Activated T-helper 1 cell treated with anti-CD3 and anti-CD28 coated beads, Interleukin-12 subunit alpha, Interleukin-12 subunit beta, Interleukin-2, Interleukin-4 antibody, amounts not matched to agents 30 ng/mL and 10 ng/mL and 1 ng/mL, durations not matched to agents 14 hours and 24 hours and 36 hours (primary cell): Measurements from ENCODE around the gene RPL35. TPM values are rescaled to one million over a fixed set of nuclear protein-coding genes. Genes with fewer than 3 reads are reported as not detected.

Experiments used
- DNase-seq: peaks from one replicate; pipeline ENCODE4 v3.0.0; 2021; ENCODE audit warnings: low spot score
- H3K27ac Mint-ChIP-seq: one replicate; pipeline ENCODE4 v1.8.0; 2021; ENCODE audit warnings: mild to moderate bottlenecking, mixed read lengths
- H3K27me3 Mint-ChIP-seq: one replicate; pipeline ENCODE4 v1.8.0; 2022; ENCODE audit warnings: mild to moderate bottlenecking, moderate library complexity, mixed read lengths; ENCODE audit not compliant: insufficient read depth
- H3K36me3 Mint-ChIP-seq: one replicate; pipeline ENCODE4 v1.8.0; 2021; ENCODE audit warnings: low read depth, mixed read lengths
- H3K4me1 Mint-ChIP-seq: one replicate; pipeline ENCODE4 v1.8.0; 2021; ENCODE audit warnings: low read depth, mixed read lengths
- H3K4me3 Mint-ChIP-seq: one replicate; pipeline ENCODE4 v1.8.0; 2021; ENCODE audit warnings: mild to moderate bottlenecking, moderate library complexity, mixed read lengths
- H3K9me3 Mint-ChIP-seq: one replicate; pipeline ENCODE4 v1.8.0; 2021; ENCODE audit warnings: mixed read lengths
- intact Hi-C: fragments of 100-400 bp; cut with micrococcal nuclease; formaldehyde crosslinking; loops from one replicate; pipeline ENCODE4 v1.15.1; 2024
- total RNA-seq: library from RNA; stranded (reverse); gene quantifications from 2 replicates; pipeline ENCODE4 v1.2.3, GENCODE V29; 2022

Gene RPL35
- total RNA-seq, 1 donor from 2014 or later: 1,750 TPM

- intact Hi-C loops: no loop called here
- H3K27ac Mint-ChIP-seq: no peak overlapping the region
Observed at GRCh38 chr9:124815601-124816000, 46.2 kb downstream of the RPL35 start.

DNA sequence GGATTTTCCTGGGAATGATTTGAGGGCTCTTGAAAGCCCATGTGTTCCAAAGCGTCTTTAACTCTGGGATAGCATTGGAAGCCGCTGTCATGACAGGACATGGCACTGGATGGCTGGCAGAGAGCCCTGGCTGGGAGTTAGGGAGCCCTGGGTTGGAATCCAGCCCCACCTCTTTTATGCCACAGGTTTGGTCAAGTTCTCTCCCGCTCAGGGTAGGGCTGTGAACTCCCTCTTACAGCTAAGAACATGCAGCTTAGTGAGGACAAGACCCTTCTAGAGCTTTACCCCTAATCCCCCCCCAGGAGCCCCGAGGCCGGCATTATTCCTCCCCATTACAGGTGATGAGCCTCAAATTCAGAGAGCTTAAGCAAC lies 47.6 kb downstream of the RPL35 start:
- DNase-seq: no peak
- intact Hi-C loops: no loop called here

More at GRCh38 chr9:124815601-124816000, 46.2 kb downstream of the RPL35 start:
- Mint-ChIP-seq H3K4me3 (no peak overlapping the region), H3K9me3 (no peaks in the 10 kb centered on the region), H3K36me3 (no peaks in the 10 kb centered on the region), H3K4me1 (peaks cover 10% of the 10 kb centered on the region), H3K27me3 (peaks cover 6% of the 10 kb centered on the region)
- no peak for DNase-seq

GRCh38 chr9:124813501-124814163 lies 48.1 kb downstream of the RPL35 start:
- intact Hi-C loops: no loop called here
- Mint-ChIP-seq H3K27ac (no peak overlapping the region), H3K9me3 (no peaks in the 10 kb centered on the region), H3K4me3 (no peak overlapping the region), H3K27me3 (peaks cover 6% of the 10 kb centered on the region), H3K36me3 (no peaks in the 10 kb centered on the region), H3K4me1 (peaks cover 8% of the 10 kb centered on the region)
- DNase-seq: no peak

More for the DNA sequence above, 47.6 kb downstream of the RPL35 start:
- no peaks in the 10 kb centered on the region for H3K9me3 Mint-ChIP-seq
- H3K36me3 Mint-ChIP-seq: no peaks in the 10 kb centered on the region
- H3K27ac Mint-ChIP-seq: no peak overlapping the region
- peaks cover 10% of the 10 kb centered on the region for H3K4me1 Mint-ChIP-seq
- no peak overlapping the region for H3K4me3 Mint-ChIP-seq
- H3K27me3 Mint-ChIP-seq: peaks cover 6% of the 10 kb centered on the region

DNA sequence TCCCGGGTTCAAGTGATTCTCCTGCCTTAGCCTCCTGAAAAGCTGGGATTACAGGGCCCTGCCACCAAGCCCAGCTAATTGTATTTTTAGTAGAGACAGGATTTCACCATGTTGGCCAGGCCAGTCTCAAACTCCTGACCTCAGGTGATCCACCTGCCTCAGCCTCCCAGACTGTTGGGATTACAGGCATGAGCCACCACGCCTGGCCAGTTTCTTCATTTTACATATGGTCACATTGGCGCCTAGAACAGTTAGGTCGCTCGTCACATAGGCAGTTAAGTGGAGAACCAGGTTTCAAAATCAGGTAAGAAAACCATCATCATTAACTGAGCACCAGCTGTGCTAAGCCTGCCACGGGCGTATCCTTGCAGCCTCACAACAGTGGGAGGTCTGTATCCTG lies 48.7 kb downstream of the RPL35 start:
- Mint-ChIP-seq H3K4me3 (no peak overlapping the region), H3K27me3 (peaks cover 6% of the 10 kb centered on the region), H3K27ac (no peak overlapping the region), H3K36me3 (no peaks in the 10 kb centered on the region), H3K4me1 (peaks cover 2% of the 10 kb centered on the region), H3K9me3 (no peaks in the 10 kb centered on the region)
- no peak for DNase-seq
- intact Hi-C loops: no loop called here

DNA sequence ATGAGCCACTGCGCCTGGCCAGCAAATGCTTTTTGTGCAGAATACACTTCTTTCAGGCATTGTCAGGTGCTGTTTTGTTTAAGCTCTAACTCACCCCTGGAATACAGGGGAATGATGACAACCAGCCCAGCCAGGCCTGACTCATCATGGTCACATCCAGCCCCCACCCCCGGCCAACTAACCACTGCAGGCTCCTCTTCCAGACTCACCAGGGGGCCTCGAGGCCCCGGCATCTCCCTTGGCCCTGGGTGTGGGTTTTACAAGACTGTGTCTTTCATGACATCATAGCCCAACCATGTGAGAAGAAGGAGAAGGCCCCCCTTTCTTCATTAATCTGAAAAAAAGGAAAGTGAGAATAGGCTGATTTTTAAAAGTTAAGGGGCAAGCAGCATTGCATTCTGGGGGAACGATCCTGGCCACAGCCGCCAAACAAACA lies 49.3 kb downstream of the RPL35 start:
- no peaks in the 10 kb centered on the region for H3K4me1 Mint-ChIP-seq
- peaks cover 6% of the 10 kb centered on the region for H3K27me3 Mint-ChIP-seq
- intact Hi-C loops: no loop called here
- no peak overlapping the region for H3K4me3 Mint-ChIP-seq
- no peaks in the 10 kb centered on the region for H3K9me3 Mint-ChIP-seq
- no peaks in the 10 kb centered on the region for H3K36me3 Mint-ChIP-seq
- no peak overlapping the region for H3K27ac Mint-ChIP-seq
- no peak for DNase-seq

- Mint-ChIP-seq H3K27me3 (peaks cover 2% of the 10 kb centered on the region), H3K36me3 (no peaks in the 10 kb centered on the region), H3K4me1 (no peaks in the 10 kb centered on the region), H3K9me3 (no peaks in the 10 kb centered on the region), H3K27ac (no peak overlapping the region), H3K4me3 (no peak overlapping the region)
- intact Hi-C loops: no loop called here
- DNase-seq: no peak
Observed at GRCh38 chr9:124810663-124811355, 50.9 kb downstream of the RPL35 start.

DNA sequence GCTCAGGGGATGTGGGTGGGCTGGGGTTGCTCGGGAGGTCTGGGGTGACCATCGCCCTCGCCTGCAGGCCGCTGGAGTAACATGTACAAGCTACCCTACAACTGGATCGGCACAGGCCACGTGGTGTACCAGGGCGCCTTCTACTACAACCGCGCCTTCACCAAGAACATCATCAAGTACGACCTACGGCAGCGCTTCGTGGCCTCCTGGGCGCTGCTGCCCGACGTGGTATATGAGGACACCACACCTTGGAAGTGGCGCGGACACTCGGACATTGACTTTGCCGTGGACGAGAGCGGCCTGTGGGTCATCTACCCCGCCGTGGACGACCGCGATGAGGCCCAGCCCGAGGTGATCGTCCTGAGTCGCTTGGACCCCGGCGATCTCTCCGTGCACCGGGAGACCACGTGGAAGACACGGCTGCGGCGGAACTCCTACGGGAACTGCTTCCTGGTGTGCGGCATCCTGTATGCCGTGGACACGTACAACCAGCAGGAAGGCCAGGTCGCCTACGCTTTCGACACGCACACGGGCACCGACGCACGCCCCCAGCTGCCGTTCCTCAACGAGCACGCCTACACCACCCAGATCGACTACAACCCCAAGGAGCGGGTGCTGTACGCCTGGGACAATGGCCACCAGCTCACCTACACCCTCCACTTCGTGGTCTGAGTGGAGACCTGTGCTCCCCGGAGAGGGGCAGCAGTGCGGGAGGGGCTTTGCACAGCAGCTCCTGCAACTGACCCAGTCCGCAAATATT lies 51.8 kb downstream of the RPL35 start:
- no peaks in the 10 kb centered on the region for H3K4me1 Mint-ChIP-seq

DNA sequence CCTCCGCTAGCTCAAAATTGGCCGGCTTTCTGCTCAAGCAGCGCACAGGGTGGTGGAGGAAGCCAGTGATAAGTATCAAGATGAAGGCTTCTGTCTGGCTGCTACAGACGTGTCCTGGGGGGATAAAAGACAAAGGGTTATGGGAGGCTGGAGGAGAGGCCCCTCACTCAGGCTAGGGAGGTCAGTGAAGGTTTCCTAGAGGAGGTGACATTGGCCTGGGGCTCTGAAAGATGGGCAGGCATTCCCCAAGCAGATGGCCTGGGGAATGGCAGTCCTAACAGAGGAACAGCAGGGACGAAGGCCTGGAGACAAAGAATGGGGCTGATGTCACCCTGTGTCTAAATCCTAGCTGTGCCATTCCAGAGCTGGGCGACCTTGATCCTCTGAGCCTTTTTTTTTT lies 52.5 kb downstream of the RPL35 start:
- H3K4me1 Mint-ChIP-seq: no peaks in the 10 kb centered on the region
- no peak for DNase-seq
- H3K27ac Mint-ChIP-seq: no peak overlapping the region
- intact Hi-C loops: no loop called here
- no peak overlapping the region for H3K4me3 Mint-ChIP-seq
- no peaks in the 10 kb centered on the region for H3K9me3 Mint-ChIP-seq
- no peaks in the 10 kb centered on the region for H3K36me3 Mint-ChIP-seq
- H3K27me3 Mint-ChIP-seq: peaks cover 7% of the 10 kb centered on the region

More for the DNA sequence above, 51.8 kb downstream of the RPL35 start:
- intact Hi-C loops: no loop called here
- Mint-ChIP-seq H3K27me3 (peaks cover 5% of the 10 kb centered on the region), H3K4me3 (no peak overlapping the region), H3K27ac (no peak overlapping the region), H3K36me3 (no peaks in the 10 kb centered on the region), H3K9me3 (no peaks in the 10 kb centered on the region)
- DNase-seq: no peak

DNA sequence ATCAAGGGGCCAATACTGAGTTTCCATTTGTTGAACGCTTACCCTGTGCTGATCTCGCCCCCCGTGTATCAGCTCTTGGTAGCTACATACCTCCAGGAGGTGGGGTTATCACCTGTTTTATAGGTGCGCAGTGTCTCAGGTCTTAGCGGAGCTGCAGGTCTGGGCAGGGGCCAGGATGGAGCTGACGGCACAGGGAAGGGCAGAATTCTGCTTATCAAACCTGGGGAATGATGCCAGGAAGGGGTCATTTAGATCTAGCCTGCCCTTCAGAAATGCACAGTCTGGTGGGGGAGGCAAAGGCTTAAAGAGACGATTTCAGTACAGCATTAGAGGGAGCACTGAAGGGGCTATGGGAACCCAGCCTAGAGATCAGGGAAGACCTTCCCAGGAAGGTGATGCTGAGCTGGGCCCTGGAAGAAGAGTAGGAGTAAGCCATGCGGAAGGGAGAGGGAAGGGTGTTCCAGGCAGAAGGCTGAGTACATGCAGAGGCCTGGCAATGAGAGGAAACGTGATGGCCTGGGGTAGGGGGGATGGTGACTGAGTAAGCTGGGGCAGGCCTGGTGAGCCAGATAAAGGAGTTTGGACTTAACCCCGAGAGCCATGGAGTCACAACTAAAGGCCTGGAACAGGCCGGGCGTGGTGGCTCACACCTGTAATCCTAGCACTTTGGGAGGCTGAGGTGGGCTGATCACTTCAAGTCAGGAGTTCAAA lies 53.4 kb downstream of the RPL35 start:
- no peak for DNase-seq
- no peak overlapping the region for H3K4me3 Mint-ChIP-seq
- H3K27ac Mint-ChIP-seq: no peak overlapping the region
- intact Hi-C loops: no loop called here
- H3K27me3 Mint-ChIP-seq: peaks cover 7% of the 10 kb centered on the region
- H3K4me1 Mint-ChIP-seq: no peaks in the 10 kb centered on the region
- no peaks in the 10 kb centered on the region for H3K9me3 Mint-ChIP-seq
- no peaks in the 10 kb centered on the region for H3K36me3 Mint-ChIP-seq

Other genes with a start within 250 kb of the RPL35 start
- 1.7 and 2.3 TPM in 2 replicates for gene NR6A1, start 90.6 kb downstream of the RPL35 start, total RNA-seq
- not detected in 2 replicates for gene OLFML2A, start 84.8 kb downstream of the RPL35 start, total RNA-seq
- not detected in 2 replicates for gene WDR38, start 8.5 kb downstream of the RPL35 start, total RNA-seq
- gene ARPC5L, start 173 bp upstream of the RPL35 start, total RNA-seq: 111 and 115 TPM in 2 replicates
- gene GOLGA1, start 79.1 kb upstream of the RPL35 start, total RNA-seq: 16.6 TPM in 2 replicates